IMR-90 (cell line): ENCODE results near the gene KCP. TPM values are rescaled to one million over a fixed set of nuclear protein-coding genes. Genes with fewer than 3 reads are reported as not detected.

Source experiments
- ATAC-seq: fragments of 200-7000 bp; cut with Tn5 transposase; 2 replicates; pipeline ENCODE4 v1.9.1; 2020; ENCODE audit warnings: low read depth, mild to moderate bottlenecking, moderate library complexity
- BruUV-seq: library from RNA; stranded (reverse); fragments of 400-500 nt; replicated peaks from 2 replicates; lab custom pipeline; 2021; lab: Mats Ljungman, UMichigan
- CTCF ChIA-PET: fragments of 300-600 bp; formaldehyde crosslinking; extraction: SDS; loops from one replicate; lab custom pipeline; 2021; ENCODE audit warnings: antibody characterized with exemption; lab: Yijun Ruan, JAX
- POLR2A ChIA-PET: fragments of 300-600 bp; sonication (Branson Sonifier 250); formaldehyde crosslinking; loops from one replicate; lab custom pipeline; 2022; ENCODE audit warnings: antibody characterized with exemption; ENCODE audit not compliant: unreplicated experiment; lab: Charles Lee
- DNase-seq: peaks from one replicate; pipeline ENCODE4 v3.0.0; 2013
- H2AFZ ChIP-seq: replicated peaks from 2 replicates; pipeline ENCODE3; 2013; ENCODE audit warnings: low read length, mild to moderate bottlenecking; ENCODE audit not compliant: poor library complexity
- H2AK5ac ChIP-seq: 2 replicates; pipeline ENCODE4 v1.6.1; 2013; ENCODE audit warnings: low read depth, low read length, inconsistent platforms
- H2AK9ac ChIP-seq: replicated peaks from 2 replicates; pipeline ENCODE3; 2013; ENCODE audit warnings: mild to moderate bottlenecking, low read depth, low read length, moderate library complexity; ENCODE audit not compliant: poor library complexity
- H2BK120ac ChIP-seq: 2 replicates; pipeline ENCODE4 v1.6.1; 2013; ENCODE audit warnings: low read depth, low read length, inconsistent platforms
- H2BK15ac ChIP-seq: 3 replicates; pipeline ENCODE4 v1.6.1; 2013; ENCODE audit warnings: low read depth, low read length, inconsistent platforms
- H2BK20ac ChIP-seq: 2 replicates; pipeline ENCODE4 v1.6.1; 2013; ENCODE audit warnings: low read depth, mild to moderate bottlenecking, inconsistent platforms, low read length, moderate library complexity
- H2BK5ac ChIP-seq: 2 replicates; pipeline ENCODE4 v1.6.1; 2013; ENCODE audit warnings: mild to moderate bottlenecking, low read depth, low read length, inconsistent platforms; ENCODE audit not compliant: poor library complexity, severe bottlenecking
- H3K14ac ChIP-seq: replicated peaks from 2 replicates; pipeline ENCODE4 v1.6.1; 2013; ENCODE audit warnings: low read depth, low read length, inconsistent platforms
- H3K18ac ChIP-seq: 2 replicates; pipeline ENCODE4 v1.6.1; 2013; ENCODE audit warnings: low read depth, low read length, control low read depth
- H3K23ac ChIP-seq: 2 replicates; pipeline ENCODE4 v1.6.1; 2013; ENCODE audit warnings: low read depth, low read length, inconsistent platforms
- H3K27ac ChIP-seq: 2 replicates; pipeline ENCODE4 v1.5.1; 2013; ENCODE audit warnings: mild to moderate bottlenecking, control low read depth, low read length; ENCODE audit not compliant: insufficient read depth
- H3K27me3 ChIP-seq: 2 replicates; pipeline ENCODE4 v1.6.1; 2013; ENCODE audit warnings: low read length; ENCODE audit not compliant: control insufficient read depth, insufficient read depth
- H3K36me3 ChIP-seq: 2 replicates; pipeline ENCODE4 v1.6.1; 2013; ENCODE audit warnings: low read length, mixed read lengths; ENCODE audit not compliant: control insufficient read depth, insufficient read depth
- H3K4ac ChIP-seq: 2 replicates; pipeline ENCODE4 v1.6.1; 2013; ENCODE audit warnings: low read depth, low read length, inconsistent platforms
- H3K4me1 ChIP-seq: 2 replicates; pipeline ENCODE4 v1.6.1; 2013; ENCODE audit warnings: low read length, mixed read lengths; ENCODE audit not compliant: control insufficient read depth, insufficient read depth
- H3K4me2 ChIP-seq: 2 replicates; pipeline ENCODE4 v1.6.1; 2013; ENCODE audit warnings: low read depth, mild to moderate bottlenecking, control low read depth, low read length, moderate library complexity
- H3K4me3 ChIP-seq: 2 replicates; pipeline ENCODE4 v1.5.1; 2013; ENCODE audit warnings: low read depth, mild to moderate bottlenecking, control low read depth, low read length, moderate library complexity; ENCODE audit not compliant: insufficient read depth
- H3K56ac ChIP-seq: 2 replicates; pipeline ENCODE4 v1.6.1; 2013; ENCODE audit warnings: low read length, inconsistent platforms; ENCODE audit not compliant: insufficient read depth; ENCODE audit errors: extremely low read depth
- H3K79me1 ChIP-seq, 2 experiments: 2 replicates each; pipeline ENCODE4 v1.6.1; 2013; ENCODE audit warnings: low read length in 2 of 2, inconsistent platforms in 1 of 2, low read depth in 1 of 2
- H3K9ac ChIP-seq: 2 replicates; pipeline ENCODE4 v1.6.1; 2013; ENCODE audit warnings: low read depth, low read length, control low read depth
- H3K9me1 ChIP-seq: 2 replicates; pipeline ENCODE4 v1.6.1; 2013; ENCODE audit warnings: low read length, inconsistent platforms; ENCODE audit not compliant: insufficient read depth
- H3K9me3 ChIP-seq: 2 replicates; pipeline ENCODE4 v1.6.1; 2013; ENCODE audit warnings: low read length; ENCODE audit not compliant: control insufficient read depth, insufficient read depth
- H4K20me1 ChIP-seq: 2 replicates; pipeline ENCODE4 v1.6.1; 2013; ENCODE audit warnings: low read length, inconsistent platforms; ENCODE audit not compliant: insufficient read depth
- H4K5ac ChIP-seq: 2 replicates; pipeline ENCODE4 v1.6.1; 2013; ENCODE audit warnings: mild to moderate bottlenecking, low read depth, low read length, control low read depth
- H4K8ac ChIP-seq, 2 experiments: 2 replicates each; pipeline ENCODE4 v1.6.1; 2013; ENCODE audit warnings: low read depth in 2 of 2, low read length in 2 of 2, control low read depth in 1 of 2, inconsistent platforms in 1 of 2
- H4K91ac ChIP-seq: 2 replicates; pipeline ENCODE4 v1.6.1; 2013; ENCODE audit warnings: low read depth, low read length, inconsistent platforms; ENCODE audit not compliant: insufficient read depth
- BHLHE40 ChIP-seq: fragments of 150-350 bp; IDR thresholded peaks from 2 replicates; pipeline ENCODE4 v1.6.1; 2016; ENCODE audit warnings: mild to moderate bottlenecking, low read depth, low read length
- CEBPB ChIP-seq: IDR thresholded peaks from 2 replicates; pipeline ENCODE4 v1.6.1; 2012; ENCODE audit warnings: low read depth, low read length, improper control_type of control experiment
- CHD1 ChIP-seq: IDR thresholded peaks from 2 replicates; pipeline ENCODE4 v1.6.1; 2012; ENCODE audit warnings: low read depth, low read length, improper control_type of control experiment
- ELK1 ChIP-seq: fragments of 150-350 bp; IDR thresholded peaks from 2 replicates; pipeline ENCODE4 v1.6.1; 2016; ENCODE audit warnings: low read depth, mild to moderate bottlenecking, low read length, moderate library complexity, borderline replicate concordance
- FOS ChIP-seq: fragments of 150-350 bp; IDR thresholded peaks from 2 replicates; pipeline ENCODE4 v1.6.1; 2016; ENCODE audit warnings: low read depth, low read length
- MAZ ChIP-seq: IDR thresholded peaks from 2 replicates; pipeline ENCODE4 v1.6.1; 2012; ENCODE audit warnings: low read depth, mild to moderate bottlenecking, low read length, improper control_type of control experiment, moderate library complexity, borderline replicate concordance
- MXI1 ChIP-seq: IDR thresholded peaks from 2 replicates; pipeline ENCODE4 v1.6.1; 2012; ENCODE audit warnings: low read depth, mild to moderate bottlenecking, low read length, moderate library complexity, borderline replicate concordance
- NFE2L2 ChIP-seq: fragments of 150-350 bp; IDR thresholded peaks from 2 replicates; pipeline ENCODE4 v1.6.1; 2016; ENCODE audit warnings: low read depth, mild to moderate bottlenecking, low read length
- POLR2A ChIP-seq: IDR thresholded peaks from 2 replicates; pipeline ENCODE4 v1.6.1; 2012; ENCODE audit warnings: mild to moderate bottlenecking, low read depth, low read length
- RAD21 ChIP-seq: IDR thresholded peaks from 2 replicates; pipeline ENCODE4 v1.6.1; 2012; ENCODE audit warnings: low read length, improper control_type of control experiment
- SMC3 ChIP-seq: fragments of 150-350 bp; IDR thresholded peaks from 2 replicates; pipeline ENCODE4 v1.6.1; 2016; ENCODE audit warnings: low read depth, mild to moderate bottlenecking, antibody characterized with exemption, low read length, moderate library complexity
- USF2 ChIP-seq: fragments of 150-350 bp; IDR thresholded peaks from 2 replicates; pipeline ENCODE4 v1.6.1; 2017; ENCODE audit warnings: mild to moderate bottlenecking, antibody characterized with exemption, low read length, low read depth
- WGBS, 2 experiments: methylation state at CpG; one replicate each; pipeline versions ENCODE4 v1.1.5 to v1.1.7; 2013; ENCODE audit warnings: missing lambda C conversion rate in 2 of 2; ENCODE audit not compliant: insufficient read length in 1 of 2; ENCODE audit errors: extremely low coverage in 2 of 2; 5-methylcytosine and 5-hydroxymethylcytosine counted together
- dilution Hi-C: fragments of 300-500 bp; cut with HindIII; formaldehyde crosslinking; loops from one replicate; pipeline ENCODE4 v1.14.3; 2018; ENCODE audit warnings: low sequenced_read_pairs; ENCODE audit not compliant: unreplicated experiment
- in situ Hi-C: fragments of 300-500 bp; cut with MboI; formaldehyde crosslinking; loops from 3 replicates; pipeline ENCODE4 v1.14.3; 2019; ENCODE audit warnings: low sequenced_read_pairs, inconsistent platforms, mixed read lengths
- intact Hi-C: fragments of 100-400 bp; cut with micrococcal nuclease; formaldehyde crosslinking; loops from 2 replicates; pipeline ENCODE4 v1.10.0; 2022
- polyA plus RNA-seq, 3 experiments: library from polyadenylated mRNA; depleted of rRNA; stranded (reverse); fragments of >200 nt; gene quantifications; 2 replicates each; pipeline ENCODE4 v1.2.3, GENCODE V29; 2012; ENCODE audit warnings: low replicate concordance in 1 of 3
- total RNA-seq: library from RNA; depleted of rRNA; stranded (reverse); fragments of >200 nt; gene quantifications from 2 replicates; pipeline ENCODE4 v1.2.3, GENCODE V29; 2012
- TF ChIP-seq, protein P1 (sequence below): conservative IDR thresholded peaks from 2 replicates; pipeline ENCODE4 v1.5.1; 2012; ENCODE audit warnings: mild to moderate bottlenecking, low read depth, low read length, improper control_type of control experiment

The KCP gene
- total and polyA plus RNA-seq, 2 of the 4 experiments (the other 2 are of a cell fraction), result 0.03 TPM; not detected in 1

- Histone ChIP-seq H2AK9ac (peak overlapping the region; percentile 93), H3K56ac (peak overlapping the region; percentile 77; the same call in 1 of the 2 replicates), H2BK120ac (peak overlapping the region; percentile 92), H2BK20ac (peak overlapping the region; percentile 97), H3K23ac (peak overlapping the region; percentile 79), H3K36me3 (no peaks in the 10 kb centered on the region), H3K18ac (peak overlapping the region; percentile 58), H3K4me1 (peaks cover 34% of the 10 kb centered on the region), H2BK5ac (peak overlapping the region; percentile 96), H3K14ac (peak overlapping the region; percentile 86), H4K20me1 (peaks cover 55% of the 10 kb centered on the region), H3K9me3 (no peaks in the 10 kb centered on the region), H4K8ac (peak overlapping the region; percentile 85 to 96), H2AK5ac (peak overlapping the region; percentile 98), H3K4me3 (0 out of 2 replicates have a peak overlapping the region, but pooled peaks have one; percentile 3), H3K27me3 (no peaks in the 10 kb centered on the region), H4K91ac (peak overlapping the region; percentile 97), H3K27ac (peak overlapping the region; percentile 74), H3K79me1 (peaks cover under 1 to 42% of the 10 kb centered on the region in 2 experiments; a peak in 3 of 4 replicates), H3K9ac (peak overlapping the region; percentile 17; the same call in 1 of the 2 replicates), H2AFZ (peak overlapping the region; percentile 89), H2BK15ac (peak overlapping the region; percentile 83; the same call in 2 of the 3 replicates), H3K9me1 (peaks cover 11% of the 10 kb centered on the region), H3K4me2 (peak overlapping the region; percentile 64), H3K4ac (peak overlapping the region; percentile 93), H4K5ac (peak overlapping the region; percentile 66)
- intact Hi-C loops, result loop anchor here (2.0 to 5.0 kb wide), 3 partner anchors 37 to 87 kb away; partner anchors contain the start of gene CCDC136
- dilution Hi-C loops, result no loop called here
- BruUV-seq, result no TSS peak
- ATAC-seq (no peak), DNase-seq (peak; percentile 84)
- WGBS, 2 experiments, result 13% methylated on average over 3 of the region's 13 CpGs; no CpG with 5 or more reads in 1 of the 2 experiments
- ChIA-PET POLR2A (no interaction called here), CTCF (interaction anchor here (0.6 kb wide), 1 partner anchor 339 kb away, joined by 3 read pairs; no protein-coding TSS in a partner anchor)
- in situ Hi-C loops, result no loop called here
- TF ChIP-seq CEBPB, result 0 out of 2 replicates have a peak, but pooled peaks have one; percentile 18
- no peak for TF ChIP-seq CHD1
- TF ChIP-seq USF2, result no peak
- no peak for TF ChIP-seq MXI1
- no peak for TF ChIP-seq NFE2L2
- TF ChIP-seq FOS, result peak; percentile 94
- 0 out of 2 replicates have a peak, but pooled peaks have one; percentile 1 for TF ChIP-seq RAD21
- 0 out of 2 replicates have a peak, but pooled peaks have one; percentile 31 for TF ChIP-seq BHLHE40
- TF ChIP-seq ELK1, result no peak
- TF ChIP-seq, protein P1, sequence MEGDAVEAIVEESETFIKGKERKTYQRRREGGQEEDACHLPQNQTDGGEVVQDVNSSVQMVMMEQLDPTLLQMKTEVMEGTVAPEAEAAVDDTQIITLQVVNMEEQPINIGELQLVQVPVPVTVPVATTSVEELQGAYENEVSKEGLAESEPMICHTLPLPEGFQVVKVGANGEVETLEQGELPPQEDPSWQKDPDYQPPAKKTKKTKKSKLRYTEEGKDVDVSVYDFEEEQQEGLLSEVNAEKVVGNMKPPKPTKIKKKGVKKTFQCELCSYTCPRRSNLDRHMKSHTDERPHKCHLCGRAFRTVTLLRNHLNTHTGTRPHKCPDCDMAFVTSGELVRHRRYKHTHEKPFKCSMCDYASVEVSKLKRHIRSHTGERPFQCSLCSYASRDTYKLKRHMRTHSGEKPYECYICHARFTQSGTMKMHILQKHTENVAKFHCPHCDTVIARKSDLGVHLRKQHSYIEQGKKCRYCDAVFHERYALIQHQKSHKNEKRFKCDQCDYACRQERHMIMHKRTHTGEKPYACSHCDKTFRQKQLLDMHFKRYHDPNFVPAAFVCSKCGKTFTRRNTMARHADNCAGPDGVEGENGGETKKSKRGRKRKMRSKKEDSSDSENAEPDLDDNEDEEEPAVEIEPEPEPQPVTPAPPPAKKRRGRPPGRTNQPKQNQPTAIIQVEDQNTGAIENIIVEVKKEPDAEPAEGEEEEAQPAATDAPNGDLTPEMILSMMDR, result no peak
- TF ChIP-seq SMC3, result no peak
- no peak for TF ChIP-seq POLR2A
- TF ChIP-seq MAZ, result 0 out of 2 replicates have a peak, but pooled peaks have one; percentile 46
These were observed 80.9 kb downstream of the KCP start for GRCh38 chr7:128829391-128830166.
